ENCODE measurements around the gene STARD7. TPM values are rescaled to one million over a fixed set of nuclear protein-coding genes. Genes with fewer than 3 reads are reported as not detected.

Gene STARD7
- total and polyA plus RNA-seq, 2 of the 13 experiments (the other 11 are each of a cell fraction or from before 2014, with no cell fraction given), result 88.2 to 300 TPM

DNA sequence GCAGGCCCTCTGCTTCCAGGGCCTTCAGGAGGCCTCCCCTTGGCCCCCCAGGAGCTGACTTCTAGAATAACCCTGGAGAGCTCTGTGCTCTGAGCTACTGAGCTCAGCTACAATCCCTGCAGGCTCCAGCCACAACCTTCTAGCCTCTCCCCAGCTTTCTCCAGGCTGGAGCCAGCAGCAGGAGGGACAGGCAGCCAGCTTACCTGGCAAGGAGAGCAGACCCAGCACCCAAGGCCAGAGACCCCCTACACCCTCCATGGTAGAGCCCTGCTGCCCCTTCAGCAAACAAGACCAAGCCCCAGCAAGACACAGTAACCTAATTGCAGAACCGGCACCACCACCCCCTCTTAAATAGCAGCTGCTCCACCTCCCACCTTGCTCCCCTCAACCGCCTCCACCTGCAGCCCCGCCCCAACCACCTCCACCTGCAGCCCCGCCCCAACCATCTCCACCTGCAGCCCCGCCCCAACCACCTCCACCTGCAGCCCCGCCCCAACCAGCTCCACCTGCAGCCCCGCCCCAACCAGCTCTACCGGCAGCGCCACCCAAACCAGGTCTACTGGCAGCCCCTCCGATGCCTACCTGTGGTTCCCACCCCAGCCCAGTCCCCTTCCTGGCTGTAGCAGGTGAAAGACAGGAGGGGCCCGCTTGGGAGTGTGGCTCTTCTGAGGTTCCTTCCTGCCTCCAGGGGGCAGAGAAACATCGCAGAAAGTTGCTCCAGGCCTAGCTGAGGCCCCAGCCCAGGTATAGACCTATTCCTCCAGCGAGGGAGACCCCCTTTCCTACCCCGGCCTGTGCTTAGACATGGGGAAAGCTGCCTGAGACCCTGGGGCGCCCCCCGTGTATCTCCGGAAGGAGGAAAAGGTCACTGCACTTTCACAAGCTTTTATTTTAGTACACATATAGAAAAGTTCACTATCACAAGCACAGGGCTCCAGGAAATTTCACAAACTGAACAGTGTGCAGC, 70.2 kb downstream of the STARD7 start, which contains the start of gene ASTL (continued):
- peak; percentile 79 for TF ChIP-seq RAD21 (CRISPR knock-in tag; IDR thresholded peaks at IDR 0.05)

GRCh38 chr2:96137321-96138178, 71.1 kb downstream of the STARD7 start:
- intact Hi-C loops (cut with micrococcal nuclease; ENCODE audit: unreplicated experiment) (loop anchor here (1.0 to 2.0 kb wide), 3 partner anchors 37 to 372 kb away; no protein-coding TSS in a partner anchor), in situ Hi-C loops (cut with HindIII; ENCODE audit: extremely low pct_ligation_motif_present, low pct_unique_long_range_greater_than_20kb) (loop anchor here (25.0 kb wide), 1 partner anchor 375 kb away; the partner anchor contains the start of gene NEURL3)
- BruUV-seq (replicated peaks), result no TSS peak

More at GRCh38 chr2:96137321-96138178, 71.1 kb downstream of the STARD7 start:
- no peaks in the 10 kb centered on the region for H3K79me2 ChIP-seq (ENCODE audit: insufficient read depth, low read length)
- H2AFZ ChIP-seq (ENCODE audit: low read length), result no peak overlapping the region
- no peak for DNase-seq (ENCODE audit: low spot score)
- H3K9me3 ChIP-seq (ENCODE audit: low read length), result no peaks in the 10 kb centered on the region
- no peak overlapping the region for H3K9ac ChIP-seq (ENCODE audit: insufficient read depth, low read depth, low read length)
- H3K4me3 ChIP-seq (replicated peaks in 1 of 3; ENCODE audit: insufficient read depth in 1 of 3, low read depth in 2 of 3, low read length in 3 of 3), result no peak overlapping the region
- no peaks in the 10 kb centered on the region for H3K36me3 ChIP-seq (replicated peaks in 1 of 2; ENCODE audit: control insufficient read depth in 1 of 2, insufficient read depth in 2 of 2, low read length in 2 of 2)
- POLR2A ChIA-PET, result no interaction called here
- ATAC-seq, result no peak
- no peaks in the 10 kb centered on the region for H3K4me1 ChIP-seq (ENCODE audit: insufficient read depth, low read length)
- no peak for FAIRE-seq
- CTCF ChIA-PET (ENCODE audit: low intra/inter-chr PET ratio, low total read pairs), result no interaction called here
- H4K20me1 ChIP-seq (ENCODE audit: insufficient read depth, low read length), result no peaks in the 10 kb centered on the region
- peaks cover 20 to 64% of the 10 kb centered on the region in 2 experiments for H3K27me3 ChIP-seq (ENCODE audit: control insufficient read depth in 1 of 2, insufficient read depth in 2 of 2, low read length in 2 of 2)
- TF ChIP-seq RARA (CRISPR knock-in tag; IDR thresholded peaks at IDR 0.05) (no peak), KDM1A (CRISPR knock-in tag; IDR thresholded peaks at IDR 0.05) (no peak), KAT7 (CRISPR knock-in tag; IDR thresholded peaks at IDR 0.05; ENCODE audit: borderline replicate concordance) (no peak), ZNF609 (CRISPR knock-in tag; IDR thresholded peaks at IDR 0.05; ENCODE audit: borderline replicate concordance) (no peak), ATF7 (IDR thresholded peaks at IDR 0.05) (no peak), ATF7 (CRISPR knock-in tag; IDR thresholded peaks at IDR 0.05) (no peak)
- TF ChIP-seq, protein P1, sequence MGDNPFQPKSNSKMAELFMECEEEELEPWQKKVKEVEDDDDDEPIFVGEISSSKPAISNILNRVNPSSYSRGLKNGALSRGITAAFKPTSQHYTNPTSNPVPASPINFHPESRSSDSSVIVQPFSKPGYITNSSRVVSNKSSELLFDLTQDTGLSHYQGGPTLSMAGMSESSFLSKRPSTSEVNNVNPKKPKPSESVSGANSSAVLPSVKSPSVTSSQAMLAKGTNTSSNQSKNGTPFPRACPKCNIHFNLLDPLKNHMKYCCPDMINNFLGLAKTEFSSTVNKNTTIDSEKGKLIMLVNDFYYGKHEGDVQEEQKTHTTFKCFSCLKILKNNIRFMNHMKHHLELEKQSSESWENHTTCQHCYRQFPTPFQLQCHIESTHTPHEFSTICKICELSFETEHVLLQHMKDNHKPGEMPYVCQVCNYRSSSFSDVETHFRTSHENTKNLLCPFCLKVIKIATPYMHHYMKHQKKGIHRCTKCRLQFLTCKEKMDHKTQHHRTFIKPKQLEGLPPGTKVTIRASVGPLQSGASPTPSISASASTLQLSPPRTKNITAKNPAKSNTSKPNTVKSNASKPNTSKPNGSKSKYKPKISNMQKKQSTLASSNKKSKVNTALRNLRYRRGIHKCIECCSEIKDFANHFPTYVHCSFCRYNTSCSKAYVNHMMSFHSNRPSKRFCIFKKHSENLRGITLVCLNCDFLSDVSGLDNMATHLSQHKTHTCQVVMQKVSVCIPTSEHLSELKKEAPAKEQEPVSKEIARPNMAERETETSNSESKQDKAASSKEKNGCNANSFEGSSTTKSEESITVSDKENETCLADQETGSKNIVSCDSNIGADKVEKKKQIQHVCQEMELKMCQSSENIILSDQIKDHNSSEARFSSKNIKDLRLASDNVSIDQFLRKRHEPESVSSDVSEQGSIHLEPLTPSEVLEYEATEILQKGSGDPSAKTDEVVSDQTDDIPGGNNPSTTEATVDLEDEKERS (CRISPR knock-in tag; IDR thresholded peaks at IDR 0.05), result no peak
- TF ChIP-seq, protein P2, sequence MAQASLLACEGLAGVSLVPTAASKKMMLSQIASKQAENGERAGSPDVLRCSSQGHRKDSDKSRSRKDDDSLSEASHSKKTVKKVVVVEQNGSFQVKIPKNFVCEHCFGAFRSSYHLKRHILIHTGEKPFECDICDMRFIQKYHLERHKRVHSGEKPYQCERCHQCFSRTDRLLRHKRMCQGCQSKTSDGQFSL (CRISPR knock-in tag; IDR thresholded peaks at IDR 0.05), result no peak
- TF ChIP-seq, protein P3, sequence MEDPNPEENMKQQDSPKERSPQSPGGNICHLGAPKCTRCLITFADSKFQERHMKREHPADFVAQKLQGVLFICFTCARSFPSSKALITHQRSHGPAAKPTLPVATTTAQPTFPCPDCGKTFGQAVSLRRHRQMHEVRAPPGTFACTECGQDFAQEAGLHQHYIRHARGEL (CRISPR knock-in tag; IDR thresholded peaks at IDR 0.05), result no peak
- WGBS (ENCODE audit: low lambda C conversion rate), result 15% methylated on average over 15 of the region's 15 CpGs
- no peak overlapping the region for H3K4me2 ChIP-seq (ENCODE audit: low read depth, low read length)
- no peak overlapping the region for H3K27ac ChIP-seq (ENCODE audit: extremely low read length, insufficient read depth, low read length)
